DMS114 treated with DMSO at 0.1 percent for 48 hours (cell line): ENCODE measurements around the gene TXLNA.
"Not testable (repeated sequence)": the region's sequence is repeated elsewhere in the genome, so short reads cannot be mapped to it uniquely, and the experiment has no call there.

Source experiments
- DNase-seq: peaks from one replicate; lab custom pipeline; 2025; ENCODE audit not compliant: unreplicated experiment; lab: John Stamatoyannopoulos, UW

The TXLNA gene

GRCh38 chr1:32179443-32180185 is at the start of gene TXLNA:
Gene TXLNA (plus strand): TSS chr1:32179675. CDS start chr1:32180346, 671 bp downstream.
- peak; percentile 89 for DNase-seq

GRCh38 chr1:32133950-32134280 is 45.6 kb upstream of the TXLNA start:
- DNase-seq, result not testable (repeated sequence)

- no peak for DNase-seq
Observed at GRCh38 chr1:32137111-32137510, 42.4 kb upstream of the TXLNA start.

GRCh38 chr1:32138965-32139364 is 40.5 kb upstream of the TXLNA start:
- DNase-seq, result no peak

GRCh38 chr1:32142446-32143301 is 36.8 kb upstream of the TXLNA start:
- no peak for DNase-seq

GRCh38 chr1:32143302-32143695 is 36.2 kb upstream of the TXLNA start:
- DNase-seq, result not testable (repeated sequence)

GRCh38 chr1:32144033-32144432 is 35.4 kb upstream of the TXLNA start:
- DNase-seq, result no peak

- DNase-seq, result not testable (repeated sequence)
Observed at GRCh38 chr1:32147799-32148198, 31.7 kb upstream of the TXLNA start.

- DNase-seq, result no peak
Observed at GRCh38 chr1:32150847-32151246, 28.6 kb upstream of the TXLNA start.

- DNase-seq, result no peak
Observed at GRCh38 chr1:32151319-32151787, 28.1 kb upstream of the TXLNA start.

GRCh38 chr1:32159189-32159588 is 20.3 kb upstream of the TXLNA start:
- DNase-seq, result no peak

GRCh38 chr1:32163405-32163804 is 16.1 kb upstream of the TXLNA start:
- DNase-seq, result no peak

- DNase-seq, result not testable (repeated sequence)
Observed at GRCh38 chr1:32165633-32166032, 13.8 kb upstream of the TXLNA start.

GRCh38 chr1:32170991-32171390 is 8.5 kb upstream of the TXLNA start:
- DNase-seq, result no peak

GRCh38 chr1:32172621-32173245 is 6.7 kb upstream of the TXLNA start:
- no peak for DNase-seq

- no peak for DNase-seq
Observed at GRCh38 chr1:32178380-32179192, 889 bp upstream of the TXLNA start.

- no peak for DNase-seq
Observed at GRCh38 chr1:32179193-32179442, 357 bp upstream of the TXLNA start.

- no peak for DNase-seq
Observed at GRCh38 chr1:32180186-32181060, 948 bp downstream of the TXLNA start.

- no peak for DNase-seq
Observed at GRCh38 chr1:32181065-32181464, 1.6 kb downstream of the TXLNA start.

GRCh38 chr1:32181563-32181962 is 2.1 kb downstream of the TXLNA start:
- no peak for DNase-seq
